ENCODE data around the gene PLCH2.

Gene PLCH2

GRCh38 chr1:2486041-2486440 is 10.0 kb downstream of the PLCH2 start:
- H3K9ac ChIP-seq (ENCODE audit: low read length), result no peak overlapping the region
- TF ChIP-seq CTCF (IDR thresholded peaks at IDR 0.05; ENCODE audit: insufficient read depth, low read length, poor library complexity, severe bottlenecking) (no peak), EZH2phosphoT487 (conservative IDR thresholded peaks at IDR 0.05; ENCODE audit: low read length) (no peak)
- H3K36me3 ChIP-seq (ENCODE audit: low read length), result no peaks in the 10 kb centered on the region
- H3K79me2 ChIP-seq (ENCODE audit: insufficient read depth, low read length), result no peaks in the 10 kb centered on the region
- H3F3A ChIP-seq (ENCODE audit: insufficient read depth), result no peaks in the 10 kb centered on the region
- H3K27me3 ChIP-seq (ENCODE audit: low read length), result no peaks in the 10 kb centered on the region
- H3K9me2 ChIP-seq (replicated peaks; ENCODE audit: insufficient read depth, low read length), result no peaks in the 10 kb centered on the region
- no peak overlapping the region for H2AFZ ChIP-seq (ENCODE audit: low read depth, low read length, severe bottlenecking)
- H3K4me3 ChIP-seq (ENCODE audit: insufficient read depth, low read length, poor library complexity, severe bottlenecking), result no peak overlapping the region
- no peaks in the 10 kb centered on the region for H3K9me3 ChIP-seq (ENCODE audit: insufficient read depth, low read length)
- no peak overlapping the region for H3K4me2 ChIP-seq (ENCODE audit: low read depth, low read length, poor library complexity, severe bottlenecking)
- H4K20me1 ChIP-seq (ENCODE audit: low read depth, low read length), result no peaks in the 10 kb centered on the region
- no peak overlapping the region for H3K27ac ChIP-seq (ENCODE audit: low read depth, low read length)

- H3K4me2 ChIP-seq (ENCODE audit: low read depth, low read length, poor library complexity, severe bottlenecking), result no peak overlapping the region
- no peak overlapping the region for H2AFZ ChIP-seq (ENCODE audit: low read depth, low read length, severe bottlenecking)
- H4K20me1 ChIP-seq (ENCODE audit: low read depth, low read length), result no peaks in the 10 kb centered on the region
- H3K27me3 ChIP-seq (ENCODE audit: low read length), result no peaks in the 10 kb centered on the region
- H3K9me2 ChIP-seq (replicated peaks; ENCODE audit: insufficient read depth, low read length), result no peaks in the 10 kb centered on the region
- no peak overlapping the region for H3K27ac ChIP-seq (ENCODE audit: low read depth, low read length)
- H3K79me2 ChIP-seq (ENCODE audit: insufficient read depth, low read length), result no peaks in the 10 kb centered on the region
- no peaks in the 10 kb centered on the region for H3K9me3 ChIP-seq (ENCODE audit: insufficient read depth, low read length)
- TF ChIP-seq EZH2phosphoT487 (conservative IDR thresholded peaks at IDR 0.05; ENCODE audit: low read length) (no peak), CTCF (IDR thresholded peaks at IDR 0.05; ENCODE audit: insufficient read depth, low read length, poor library complexity, severe bottlenecking) (no peak)
- H3K4me3 ChIP-seq (ENCODE audit: insufficient read depth, low read length, poor library complexity, severe bottlenecking), result no peak overlapping the region
- no peaks in the 10 kb centered on the region for H3K36me3 ChIP-seq (ENCODE audit: low read length)
- no peak overlapping the region for H3K9ac ChIP-seq (ENCODE audit: low read length)
- no peaks in the 10 kb centered on the region for H3F3A ChIP-seq (ENCODE audit: insufficient read depth)
Observed at GRCh38 chr1:2486558-2486957, 10.5 kb downstream of the PLCH2 start.

GRCh38 chr1:2488688-2489087 is 12.6 kb downstream of the PLCH2 start:
- no peaks in the 10 kb centered on the region for H3K27me3 ChIP-seq (ENCODE audit: low read length)
- TF ChIP-seq CTCF (IDR thresholded peaks at IDR 0.05; ENCODE audit: insufficient read depth, low read length, poor library complexity, severe bottlenecking), result no peak
- TF ChIP-seq EZH2phosphoT487 (conservative IDR thresholded peaks at IDR 0.05; ENCODE audit: low read length), result no peak
- no peak overlapping the region for H3K9ac ChIP-seq (ENCODE audit: low read length)
- no peak overlapping the region for H2AFZ ChIP-seq (ENCODE audit: low read depth, low read length, severe bottlenecking)
- H4K20me1 ChIP-seq (ENCODE audit: low read depth, low read length), result no peaks in the 10 kb centered on the region
- no peaks in the 10 kb centered on the region for H3K9me2 ChIP-seq (replicated peaks; ENCODE audit: insufficient read depth, low read length)
- no peak overlapping the region for H3K27ac ChIP-seq (ENCODE audit: low read depth, low read length)
- H3K4me3 ChIP-seq (ENCODE audit: insufficient read depth, low read length, poor library complexity, severe bottlenecking), result no peak overlapping the region
- no peaks in the 10 kb centered on the region for H3K36me3 ChIP-seq (ENCODE audit: low read length)
- no peaks in the 10 kb centered on the region for H3K9me3 ChIP-seq (ENCODE audit: insufficient read depth, low read length)
- no peak overlapping the region for H3K4me2 ChIP-seq (ENCODE audit: low read depth, low read length, poor library complexity, severe bottlenecking)
- no peaks in the 10 kb centered on the region for H3F3A ChIP-seq (ENCODE audit: insufficient read depth)
- H3K79me2 ChIP-seq (ENCODE audit: insufficient read depth, low read length), result no peaks in the 10 kb centered on the region
